HepG2 (cell line): ENCODE results near the gene MID1. TPM values are rescaled to one million over a fixed set of nuclear protein-coding genes. Genes with fewer than 3 reads are reported as not detected.

Experiments used
- FOSL1 ChIP-seq: sonication (generic); formaldehyde crosslinking; IDR thresholded peaks from 2 replicates; pipeline ENCODE4 v1.9.0; 2021; ENCODE audit warnings: missing genetic modification reagents, borderline replicate concordance
- FOXK2 ChIP-seq: fragments of 450-650 bp; IDR thresholded peaks from 2 replicates; pipeline ENCODE4 v1.6.1; 2016
- MED13 ChIP-seq: sonication (generic); formaldehyde crosslinking; IDR thresholded peaks from 2 replicates; pipeline ENCODE4 v1.5.0; 2020; ENCODE audit warnings: missing genetic modification reagents
- NCOA2 ChIP-seq: sonication (generic); formaldehyde crosslinking; IDR thresholded peaks from 2 replicates; pipeline ENCODE4 v1.8.0; 2022; ENCODE audit warnings: inconsistent platforms
- RAD21 ChIP-seq: fragments of 450-650 bp; formaldehyde crosslinking; IDR thresholded peaks from 2 replicates; pipeline ENCODE4 v1.5.0; 2020; ENCODE audit warnings: mild to moderate bottlenecking
- REL ChIP-seq: sonication (generic); formaldehyde crosslinking; conservative IDR thresholded peaks from 2 replicates; pipeline ENCODE4 v1.8.0; 2022; ENCODE audit warnings: mild to moderate bottlenecking, missing genetic modification reagents, moderate library complexity
- SMARCC2 ChIP-seq: fragments of 450-650 bp; IDR thresholded peaks from 2 replicates; pipeline ENCODE4 v1.6.1; 2017; ENCODE audit warnings: antibody characterized with exemption, mild to moderate bottlenecking
- SOX6 ChIP-seq, 2 experiments: fragments of 450-650 bp in 1 of 2; sonication (generic) in 1 of 2; formaldehyde crosslinking in 1 of 2; IDR thresholded peaks; 2 replicates each; pipeline versions ENCODE4 v1.4.0 to v1.6.1; 2017 to 2020; ENCODE audit warnings: antibody characterized with exemption in 1 of 2, mild to moderate bottlenecking in 1 of 2, missing genetic modification reagents in 1 of 2
- ZNF18 ChIP-seq: sonication (generic); formaldehyde crosslinking; IDR thresholded peaks from 2 replicates; pipeline ENCODE4 v1.8.0; 2022; ENCODE audit warnings: mild to moderate bottlenecking, missing genetic modification reagents; ENCODE audit not compliant: insufficient replicate concordance
- ZNF296 ChIP-seq: sonication (generic); formaldehyde crosslinking; conservative IDR thresholded peaks from 2 replicates; pipeline ENCODE4 v1.5.0; 2020; ENCODE audit warnings: mild to moderate bottlenecking, missing genetic modification reagents
- polyA plus RNA-seq, 8 experiments: library from polyadenylated mRNA; depleted of rRNA in 3 of 8; stranded (reverse) in 7 of 8; unstranded in 1 of 8; fragments of >200 nt; fragmentation: Illumina TruSeq in 4 of 8; extraction: Trizol in 4 of 8; gene quantifications; 2 replicates each; pipeline versions ENCODE4 v1.2.1 to v1.2.3, GENCODE V29; 2011 to 2016; ENCODE audit warnings: low read depth in 4 of 8, missing spikeins in 1 of 8, mixed read lengths in 1 of 8; ENCODE audit not compliant: insufficient read depth in 1 of 8
- total RNA-seq, 5 experiments: library from RNA; depleted of rRNA; stranded (reverse); fragments of >200 nt; fragmentation: Illumina TruSeq; extraction: Trizol; gene quantifications; 2 replicates each; pipeline ENCODE4 v1.2.3, GENCODE V29; 2016; ENCODE audit warnings: low read depth in 1 of 5
- TF ChIP-seq, protein P1 (sequence below), 2 experiments: sonication (generic) in 1 of 2; formaldehyde crosslinking in 1 of 2; IDR thresholded peaks; 2 replicates each; pipeline versions ENCODE4 v1.5.1 to v1.6.1; 2011 to 2020; ENCODE audit warnings: borderline replicate concordance in 1 of 2, low read depth in 1 of 2, low read length in 1 of 2, mild to moderate bottlenecking in 1 of 2, missing genetic modification reagents in 1 of 2, moderate library complexity in 1 of 2
- TF ChIP-seq, protein P2 (sequence below): sonication (generic); formaldehyde crosslinking; IDR thresholded peaks from 2 replicates; pipeline ENCODE4 v1.5.1; 2020; ENCODE audit warnings: mild to moderate bottlenecking, missing genetic modification reagents, borderline replicate concordance

MID1 gene
- total and polyA plus RNA-seq, 2 of the 13 experiments (the other 11 are each of a cell fraction or from before 2014, with no cell fraction given): 0.86 to 1.1 TPM

DNA sequence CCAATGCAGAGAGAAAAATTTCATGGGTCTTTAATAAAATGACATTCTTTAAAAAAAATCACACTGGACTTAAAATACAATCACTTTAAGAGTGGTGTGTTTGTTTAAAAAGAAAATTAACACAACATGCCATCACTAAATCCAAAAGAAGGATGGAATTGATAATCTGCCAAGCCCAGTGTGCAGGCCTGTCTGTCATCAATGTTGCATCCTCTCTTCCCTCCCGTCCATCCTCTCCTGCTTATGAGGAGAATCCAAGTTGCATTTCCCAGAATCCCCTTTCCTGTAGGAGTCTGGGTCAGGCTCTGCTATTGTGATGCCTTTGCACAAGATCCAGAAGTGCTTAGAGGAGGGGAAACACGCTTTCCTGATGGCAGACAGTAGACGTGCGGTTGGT is 169.4 kb downstream of the MID1 start (continued):
- TF ChIP-seq, protein P1, sequence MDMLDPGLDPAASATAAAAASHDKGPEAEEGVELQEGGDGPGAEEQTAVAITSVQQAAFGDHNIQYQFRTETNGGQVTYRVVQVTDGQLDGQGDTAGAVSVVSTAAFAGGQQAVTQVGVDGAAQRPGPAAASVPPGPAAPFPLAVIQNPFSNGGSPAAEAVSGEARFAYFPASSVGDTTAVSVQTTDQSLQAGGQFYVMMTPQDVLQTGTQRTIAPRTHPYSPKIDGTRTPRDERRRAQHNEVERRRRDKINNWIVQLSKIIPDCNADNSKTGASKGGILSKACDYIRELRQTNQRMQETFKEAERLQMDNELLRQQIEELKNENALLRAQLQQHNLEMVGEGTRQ (IDR thresholded peaks at IDR 0.05; ENCODE audit: low read depth, low read length): no peak
- TF ChIP-seq, protein P1 (CRISPR knock-in tag; IDR thresholded peaks at IDR 0.05; ENCODE audit: borderline replicate concordance): no peak
- TF ChIP-seq NCOA2 (no peak), SMARCC2 (no peak), FOXK2 (no peak), ZNF296 (CRISPR knock-in tag) (no peak), REL (CRISPR knock-in tag) (no peak), RAD21 (no peak), SOX6 (IDR thresholded peaks at IDR 0.05) (no peak), SOX6 (CRISPR knock-in tag; IDR thresholded peaks at IDR 0.05) (no peak), FOSL1 (CRISPR knock-in tag) (no peak), MED13 (CRISPR knock-in tag) (no peak), ZNF18 (CRISPR knock-in tag) (no peak)
- TF ChIP-seq, protein P2, sequence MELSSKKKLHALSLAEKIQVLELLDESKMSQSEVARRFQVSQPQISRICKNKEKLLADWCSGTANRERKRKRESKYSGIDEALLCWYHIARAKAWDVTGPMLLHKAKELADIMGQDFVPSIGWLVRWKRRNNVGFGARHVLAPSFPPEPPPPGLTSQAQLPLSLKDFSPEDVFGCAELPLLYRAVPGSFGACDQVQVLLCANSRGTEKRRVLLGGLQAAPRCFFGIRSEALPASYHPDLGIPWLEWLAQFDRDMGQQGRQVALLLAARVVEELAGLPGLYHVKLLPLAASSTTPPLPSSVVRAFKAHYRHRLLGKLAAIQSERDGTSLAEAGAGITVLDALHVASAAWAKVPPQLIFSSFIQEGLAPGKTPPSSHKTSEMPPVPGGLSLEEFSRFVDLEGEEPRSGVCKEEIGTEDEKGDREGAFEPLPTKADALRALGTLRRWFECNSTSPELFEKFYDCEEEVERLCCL (CRISPR knock-in tag): no peak
